Skeletal muscle satellite cell (primary cell): ENCODE data around the gene EIF1AX. TPM values are rescaled to one million over a fixed set of nuclear protein-coding genes. Genes with fewer than 3 reads are reported as not detected.
"Not testable (repeated sequence)": the region's sequence is repeated elsewhere in the genome, so short reads cannot be mapped to it uniquely, and the experiment has no call there.

Experiments used
- H3K27me3 ChIP-seq: 2 replicates; pipeline ENCODE4 v1.7.0; 2013; ENCODE audit warnings: low read length; ENCODE audit not compliant: control insufficient read depth, insufficient read depth
- H3K36me3 ChIP-seq: 2 replicates; pipeline ENCODE4 v1.7.0; 2013; ENCODE audit warnings: mild to moderate bottlenecking, control low read depth, low read length; ENCODE audit not compliant: insufficient read depth
- H3K4me1 ChIP-seq: 2 replicates; pipeline ENCODE4 v1.7.0; 2013; ENCODE audit warnings: low read length; ENCODE audit not compliant: control insufficient read depth, insufficient read depth
- H3K4me2 ChIP-seq: 2 replicates; pipeline ENCODE4 v1.7.0; 2013; ENCODE audit warnings: mild to moderate bottlenecking, low read length
- H3K4me3 ChIP-seq: 2 replicates; pipeline ENCODE4 v1.7.0; 2013; ENCODE audit warnings: low read length
- H3K9ac ChIP-seq: 2 replicates; pipeline ENCODE4 v1.7.0; 2013; ENCODE audit warnings: mild to moderate bottlenecking, low read depth, low read length, moderate library complexity
- H3K9me3 ChIP-seq: replicated peaks from 2 replicates; pipeline ENCODE4 v1.7.0; 2013; ENCODE audit warnings: mild to moderate bottlenecking, control low read depth, low read length
- total RNA-seq: library from RNA; depleted of rRNA; stranded (reverse); fragments of >200 nt; gene quantifications from 2 replicates; pipeline ENCODE4 v1.2.3, GENCODE V29; 2012; rRNA removed

The EIF1AX gene
- 65.5 and 93.5 TPM in 2 replicates for total RNA-seq

- Histone ChIP-seq H3K9ac (peak within 1 kb of the TSS; percentile 97), H3K36me3 (peaks cover 11% of the 10 kb centered on the region), H3K4me2 (peak within 1 kb of the TSS; percentile 72), H3K4me3 (peak within 1 kb of the TSS; percentile 94), H3K9me3 (no peaks in the 10 kb centered on the region), H3K27me3 (no peaks in the 10 kb centered on the region), H3K4me1 (peaks cover 15% of the 10 kb centered on the region)
Measured at GRCh38 chrX:20141281-20142220, at the start of gene EIF1AX. Gene EIF1AX, minus strand, starts transcription at chrX:20141838. Its CDS starts 198 bp downstream, at chrX:20141640.

GRCh38 chrX:20189171-20189570 is 47.5 kb upstream of the EIF1AX start:
- H3K36me3 ChIP-seq, result peaks cover 4% of the 10 kb centered on the region
- H3K9me3 ChIP-seq, result no peaks in the 10 kb centered on the region
- H3K27me3 ChIP-seq, result no peaks in the 10 kb centered on the region
- no peak overlapping the region for H3K4me3 ChIP-seq
- H3K4me1 ChIP-seq, result no peaks in the 10 kb centered on the region
- H3K9ac ChIP-seq, result no peak overlapping the region
- H3K4me2 ChIP-seq, result no peak overlapping the region

GRCh38 chrX:20181598-20182329 is 40.1 kb upstream of the EIF1AX start:
- Histone ChIP-seq H3K9me3 (no peaks in the 10 kb centered on the region), H3K4me3 (no peak overlapping the region)

GRCh38 chrX:20177093-20177492 is 35.5 kb upstream of the EIF1AX start:
- Histone ChIP-seq H3K36me3 (no peaks in the 10 kb centered on the region), H3K9me3 (no peaks in the 10 kb centered on the region), H3K4me1 (no peaks in the 10 kb centered on the region), H3K27me3 (no peaks in the 10 kb centered on the region), H3K9ac (no peak overlapping the region), H3K4me3 (no peak overlapping the region), H3K4me2 (no peak overlapping the region)

More at GRCh38 chrX:20181598-20182329, 40.1 kb upstream of the EIF1AX start:
- Histone ChIP-seq H3K4me2 (no peak overlapping the region), H3K4me1 (no peaks in the 10 kb centered on the region), H3K9ac (no peak overlapping the region), H3K27me3 (no peaks in the 10 kb centered on the region), H3K36me3 (peaks cover 4% of the 10 kb centered on the region)

- no peaks in the 10 kb centered on the region for H3K4me1 ChIP-seq
- H3K9ac ChIP-seq, result no peak overlapping the region
- no peak overlapping the region for H3K4me2 ChIP-seq
- no peaks in the 10 kb centered on the region for H3K27me3 ChIP-seq
- no peak overlapping the region for H3K4me3 ChIP-seq
- no peaks in the 10 kb centered on the region for H3K36me3 ChIP-seq
- H3K9me3 ChIP-seq, result no peaks in the 10 kb centered on the region
Measured at GRCh38 chrX:20173856-20174255, 32.2 kb upstream of the EIF1AX start.

GRCh38 chrX:20173313-20173712 is 31.7 kb upstream of the EIF1AX start:
- Histone ChIP-seq H3K4me3 (no peak overlapping the region), H3K9me3 (no peaks in the 10 kb centered on the region), H3K27me3 (no peaks in the 10 kb centered on the region), H3K36me3 (peaks cover under 1% of the 10 kb centered on the region), H3K4me1 (no peaks in the 10 kb centered on the region), H3K4me2 (no peak overlapping the region), H3K9ac (no peak overlapping the region)

GRCh38 chrX:20171887-20172286 is 30.2 kb upstream of the EIF1AX start:
- Histone ChIP-seq H3K36me3 (peaks cover 4% of the 10 kb centered on the region), H3K4me2 (no peak overlapping the region), H3K27me3 (no peaks in the 10 kb centered on the region), H3K9ac (no peak overlapping the region), H3K4me3 (no peak overlapping the region), H3K4me1 (no peaks in the 10 kb centered on the region), H3K9me3 (no peaks in the 10 kb centered on the region)

- not testable (repeated sequence) for H3K4me2 ChIP-seq, H3K4me1 ChIP-seq, H3K9ac ChIP-seq, H3K4me3 ChIP-seq, H3K9me3 ChIP-seq
- peaks cover 10% of the 10 kb centered on the region for H3K27me3 ChIP-seq
- peaks cover 13% of the 10 kb centered on the region for H3K36me3 ChIP-seq
Measured at GRCh38 chrX:20162516-20162915, 20.9 kb upstream of the EIF1AX start.

GRCh38 chrX:20159797-20160385 is 18.3 kb upstream of the EIF1AX start:
- H3K27me3 ChIP-seq, result peaks cover 10% of the 10 kb centered on the region

GRCh38 chrX:20151689-20152088 is 10.1 kb upstream of the EIF1AX start:
- no peak overlapping the region for H3K4me3 ChIP-seq
- H3K36me3 ChIP-seq, result peaks cover 14% of the 10 kb centered on the region
- no peaks in the 10 kb centered on the region for H3K9me3 ChIP-seq
- H3K4me1 ChIP-seq, result no peaks in the 10 kb centered on the region
- no peak overlapping the region for H3K9ac ChIP-seq
- H3K4me2 ChIP-seq, result no peak overlapping the region
- peaks cover 3% of the 10 kb centered on the region for H3K27me3 ChIP-seq

More at GRCh38 chrX:20159797-20160385, 18.3 kb upstream of the EIF1AX start:
- no peaks in the 10 kb centered on the region for H3K4me1 ChIP-seq
- no peak overlapping the region for H3K9ac ChIP-seq
- H3K9me3 ChIP-seq, result no peaks in the 10 kb centered on the region
- H3K36me3 ChIP-seq, result peaks cover 12% of the 10 kb centered on the region
- H3K4me3 ChIP-seq, result no peak overlapping the region
- H3K4me2 ChIP-seq, result no peak overlapping the region

GRCh38 chrX:20149326-20149725 is 7.7 kb upstream of the EIF1AX start:
- H3K9me3 ChIP-seq, result no peaks in the 10 kb centered on the region

More at GRCh38 chrX:20149326-20149725, 7.7 kb upstream of the EIF1AX start:
- H3K4me1 ChIP-seq, result no peaks in the 10 kb centered on the region
- no peak overlapping the region for H3K4me2 ChIP-seq
- H3K36me3 ChIP-seq, result peaks cover 9% of the 10 kb centered on the region
- peaks cover 3% of the 10 kb centered on the region for H3K27me3 ChIP-seq
- H3K9ac ChIP-seq, result no peak overlapping the region
- H3K4me3 ChIP-seq, result no peak overlapping the region
